DMS153 treated with DMSO at 0.1 percent for 48 hours (cell line): ENCODE results near the gene MYL5.
A peak's percentile ranks its signal among the peaks of the same experiment; 100 is the strongest.
"Not testable (repeated sequence)": the region's sequence is repeated elsewhere in the genome, so short reads cannot be mapped to it uniquely, and the experiment has no call there.

Source experiments
- DNase-seq: peaks from one replicate; lab custom pipeline; 2025; ENCODE audit not compliant: unreplicated experiment; lab: John Stamatoyannopoulos, UW

Gene MYL5

DNA sequence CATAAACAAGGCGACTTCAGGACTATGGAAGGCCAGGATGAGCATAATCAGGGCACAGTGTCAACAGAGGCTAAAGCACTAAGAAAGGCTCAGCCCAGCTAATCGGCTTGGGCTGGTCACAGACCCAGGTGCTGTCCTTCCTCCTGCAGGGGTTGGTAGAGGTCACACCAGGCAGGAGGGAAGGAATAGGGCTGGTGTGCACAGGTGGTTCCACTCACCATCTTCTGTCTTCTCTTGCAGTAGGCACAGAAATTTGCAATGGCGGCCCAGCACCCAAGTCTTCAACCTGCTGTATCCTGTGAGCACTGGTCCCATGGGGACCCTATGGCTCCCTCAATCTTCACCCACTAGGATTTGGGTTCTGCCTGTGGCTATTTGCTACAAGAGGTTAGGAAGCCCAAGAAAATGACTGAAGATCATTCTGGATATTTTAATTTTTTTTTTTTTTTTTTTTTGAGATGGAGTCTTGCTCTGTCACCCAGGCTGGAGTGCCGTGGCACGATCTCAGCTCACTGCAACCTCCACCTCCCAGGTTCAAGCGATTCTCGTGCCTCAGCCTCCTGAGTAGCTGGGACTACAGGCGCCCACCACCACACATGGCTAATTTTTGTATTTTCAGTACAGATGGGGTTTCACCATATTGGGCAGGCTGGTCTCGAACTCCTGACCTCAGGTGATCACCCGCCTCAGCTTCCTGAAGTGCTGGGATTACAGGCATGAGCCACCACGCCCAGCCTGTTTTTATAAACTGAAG lies 4.4 kb upstream of the MYL5 start:
- DNase-seq: not testable (repeated sequence)

- no peak for DNase-seq
Observed at GRCh38 chr4:671769-672168, 2.6 kb upstream of the MYL5 start.

DNA sequence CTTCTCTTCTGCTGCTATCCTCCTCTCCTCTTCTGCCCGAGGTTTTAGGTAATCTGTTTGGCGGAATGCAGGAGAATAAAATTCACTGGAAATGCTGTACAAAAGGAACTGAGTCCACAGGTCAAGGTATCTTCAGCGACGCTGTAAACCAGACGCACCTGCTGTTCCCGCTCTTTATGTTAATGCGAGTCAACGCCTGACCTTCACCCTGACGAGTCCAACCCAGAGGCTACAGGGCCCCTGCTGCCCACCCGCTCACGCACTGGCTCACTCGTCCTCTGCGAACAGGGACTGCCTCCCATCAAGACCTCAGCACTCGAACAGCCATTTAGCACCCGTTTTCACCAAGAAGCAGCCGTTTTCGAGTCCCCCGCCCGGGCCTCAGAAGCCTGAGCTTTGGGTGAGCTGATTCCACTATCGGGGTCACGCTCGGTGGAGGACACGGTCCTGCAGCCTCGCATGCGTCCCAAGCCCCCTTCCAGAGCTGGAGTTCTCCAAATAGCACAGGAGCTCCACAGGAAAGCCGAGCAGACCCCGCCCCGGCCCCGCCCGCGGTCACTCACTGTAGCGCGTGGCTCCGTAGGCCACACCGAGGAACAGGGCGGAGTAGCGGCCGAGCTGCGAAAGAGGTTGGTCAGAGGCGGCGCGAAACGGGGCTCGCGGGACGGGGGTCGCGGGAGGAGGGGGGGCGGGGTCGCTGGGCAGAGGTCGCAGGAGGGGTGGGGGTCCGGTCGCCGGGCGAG lies 822 bp upstream of the MYL5 start:
- DNase-seq: no peak

DNA sequence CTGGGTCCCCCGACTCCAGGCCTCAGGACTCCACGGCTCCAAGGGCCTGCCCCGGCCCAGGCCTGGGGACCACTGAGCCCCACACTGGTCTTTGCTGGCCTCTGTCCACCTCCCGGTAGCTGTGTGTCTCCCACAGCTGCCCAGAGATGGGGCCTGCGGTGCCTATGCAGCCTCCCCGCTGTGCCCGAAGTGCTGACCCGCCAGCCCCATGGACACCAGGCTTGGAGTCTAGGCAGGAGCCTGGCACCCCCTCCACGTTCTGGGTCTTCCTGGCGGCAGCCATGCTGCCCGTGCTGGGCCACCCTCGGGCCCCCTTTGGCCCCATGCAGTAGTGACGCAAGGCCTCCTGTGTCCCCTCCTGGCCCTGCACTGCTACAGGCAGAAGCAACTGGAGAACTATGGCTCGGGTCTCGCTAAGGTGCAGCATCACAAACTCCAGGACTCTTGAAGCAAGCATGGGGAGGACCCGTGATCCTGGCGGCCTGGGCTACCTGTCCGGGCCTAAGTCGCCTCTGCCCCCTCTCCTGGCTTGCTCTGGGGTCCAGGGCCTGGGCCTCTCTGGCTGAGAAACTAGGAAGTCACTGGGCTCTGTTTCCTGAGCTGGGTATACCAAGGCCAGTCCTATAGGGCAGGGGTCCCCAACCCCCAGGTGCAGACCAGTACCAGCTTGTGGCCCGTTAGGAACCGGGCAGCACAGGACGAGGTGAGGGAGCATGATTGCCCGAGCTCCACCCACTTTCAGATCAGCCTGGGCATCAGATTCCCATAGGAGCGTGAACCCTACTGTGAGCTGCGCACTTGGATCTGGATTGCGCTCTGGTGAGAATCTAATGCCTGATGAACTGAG lies 917 bp downstream of the MYL5 start:
- DNase-seq: no peak

GRCh38 chr4:675980-676870 lies 1.9 kb downstream of the MYL5 start:
- no peak for DNase-seq

DNA sequence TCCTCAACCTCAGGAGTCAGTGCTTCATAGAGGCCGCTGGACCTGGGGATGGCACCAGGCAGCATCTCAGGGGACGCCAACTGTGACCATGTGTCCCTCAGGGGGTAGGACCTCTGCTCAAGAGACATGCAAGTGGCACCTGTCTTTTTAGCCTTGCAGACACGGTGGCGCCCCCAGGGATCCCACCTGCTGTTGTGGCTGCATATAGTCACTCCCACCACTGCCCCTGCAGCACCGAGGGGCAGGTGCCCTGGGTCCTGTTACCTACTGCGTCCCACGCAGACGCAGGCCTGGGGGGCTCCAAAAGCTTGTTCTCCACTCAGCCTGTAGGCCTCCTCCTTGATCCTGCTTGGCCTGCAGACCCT lies 2.5 kb downstream of the MYL5 start:
- DNase-seq: no peak

GRCh38 chr4:677431-678293 lies 3.3 kb downstream of the MYL5 start:
- no peak for DNase-seq

GRCh38 chr4:678331-679103 lies 4.2 kb downstream of the MYL5 start:
- DNase-seq: no peak

DNA sequence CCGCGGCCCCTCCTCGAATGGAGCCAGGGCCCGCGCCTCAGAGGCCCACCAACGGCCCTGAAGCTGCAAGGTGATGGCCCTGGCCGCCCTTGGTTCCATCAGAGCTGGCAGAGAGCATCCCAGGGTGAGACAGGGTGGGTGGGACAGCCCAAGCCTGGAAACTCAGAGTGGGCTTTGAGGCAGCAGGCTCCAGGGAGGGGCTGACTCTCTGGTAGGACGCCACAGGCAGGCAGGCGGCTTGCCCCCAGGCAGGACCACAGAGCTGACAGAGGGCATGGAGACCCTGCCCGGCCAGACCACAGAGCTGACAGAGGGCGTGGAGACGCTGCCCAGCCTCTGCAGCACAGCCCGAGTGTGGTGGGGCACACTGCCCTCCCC lies 4.8 kb downstream of the MYL5 start:
- DNase-seq: no peak

- no peak for DNase-seq
Observed at GRCh38 chr4:679629-680028, 5.3 kb downstream of the MYL5 start.

- DNase-seq: no peak
Observed at GRCh38 chr4:680091-680490, 5.7 kb downstream of the MYL5 start.

- no peak for DNase-seq
Observed at GRCh38 chr4:680551-680927, 6.2 kb downstream of the MYL5 start.

GRCh38 chr4:680928-681645 lies 6.7 kb downstream of the MYL5 start:
- no peak for DNase-seq

GRCh38 chr4:681736-682451 lies 7.6 kb downstream of the MYL5 start:
- DNase-seq: peak; percentile 4

- DNase-seq: peak; percentile 6
Observed at GRCh38 chr4:682490-683172, 8.3 kb downstream of the MYL5 start.

- DNase-seq: no peak
Observed at GRCh38 chr4:683247-683897, 9.0 kb downstream of the MYL5 start.
